Activated CD4-positive, alpha-beta T cell treated with anti-CD3 and anti-CD28 coated beads for 48 hours (primary cell): ENCODE results near the gene DCDC1.

Experiments
- DNase-seq: peaks from one replicate; pipeline ENCODE4 v3.0.0-alpha.2; 2020

Gene DCDC1, protein sequence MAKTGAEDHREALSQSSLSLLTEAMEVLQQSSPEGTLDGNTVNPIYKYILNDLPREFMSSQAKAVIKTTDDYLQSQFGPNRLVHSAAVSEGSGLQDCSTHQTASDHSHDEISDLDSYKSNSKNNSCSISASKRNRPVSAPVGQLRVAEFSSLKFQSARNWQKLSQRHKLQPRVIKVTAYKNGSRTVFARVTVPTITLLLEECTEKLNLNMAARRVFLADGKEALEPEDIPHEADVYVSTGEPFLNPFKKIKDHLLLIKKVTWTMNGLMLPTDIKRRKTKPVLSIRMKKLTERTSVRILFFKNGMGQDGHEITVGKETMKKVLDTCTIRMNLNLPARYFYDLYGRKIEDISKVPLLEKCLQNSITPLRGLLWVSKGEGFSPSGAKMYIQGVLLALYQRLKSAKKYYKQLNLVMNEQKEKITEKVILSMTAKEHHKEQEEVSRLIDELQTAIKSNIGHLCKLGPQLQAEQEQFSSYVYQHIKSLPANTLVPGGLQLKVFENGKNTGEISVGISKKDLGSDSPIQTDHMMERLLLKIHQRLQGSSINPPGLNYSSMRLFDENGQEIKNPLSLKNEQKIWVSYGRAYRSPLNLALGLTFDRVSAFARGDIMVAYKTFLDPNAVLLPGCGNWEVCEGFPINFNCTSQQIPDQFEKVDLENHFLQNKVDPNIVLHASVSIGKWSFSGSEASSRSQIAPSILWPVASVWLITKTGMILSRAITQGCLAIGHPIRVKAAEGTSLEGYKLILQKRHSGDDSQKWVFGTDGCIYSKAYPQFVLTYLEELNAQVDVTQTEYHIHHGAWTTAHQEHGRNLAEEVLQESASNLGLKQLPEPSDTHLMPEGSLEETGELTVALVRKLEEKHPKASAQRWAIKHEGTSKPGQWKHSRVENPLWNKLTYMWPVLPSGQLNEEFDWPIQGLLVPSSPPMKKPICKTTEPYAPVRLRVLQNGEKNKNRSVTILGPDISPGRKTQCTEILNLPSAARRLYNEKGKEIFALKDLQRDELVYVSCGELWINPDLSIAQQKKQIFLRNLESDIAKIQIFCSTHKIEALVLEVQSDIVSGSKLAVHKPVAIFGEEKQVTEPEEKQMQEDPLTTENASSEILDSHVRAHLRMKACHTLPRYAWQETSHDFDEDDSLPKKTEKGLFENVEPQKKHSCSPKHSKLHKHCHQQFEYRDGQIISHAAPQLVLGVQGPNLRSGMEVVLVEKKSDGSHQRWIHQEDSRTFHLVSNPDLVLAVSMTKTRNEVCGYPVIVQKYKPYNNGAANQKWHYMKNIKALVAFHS (N-terminal part only)

DNA sequence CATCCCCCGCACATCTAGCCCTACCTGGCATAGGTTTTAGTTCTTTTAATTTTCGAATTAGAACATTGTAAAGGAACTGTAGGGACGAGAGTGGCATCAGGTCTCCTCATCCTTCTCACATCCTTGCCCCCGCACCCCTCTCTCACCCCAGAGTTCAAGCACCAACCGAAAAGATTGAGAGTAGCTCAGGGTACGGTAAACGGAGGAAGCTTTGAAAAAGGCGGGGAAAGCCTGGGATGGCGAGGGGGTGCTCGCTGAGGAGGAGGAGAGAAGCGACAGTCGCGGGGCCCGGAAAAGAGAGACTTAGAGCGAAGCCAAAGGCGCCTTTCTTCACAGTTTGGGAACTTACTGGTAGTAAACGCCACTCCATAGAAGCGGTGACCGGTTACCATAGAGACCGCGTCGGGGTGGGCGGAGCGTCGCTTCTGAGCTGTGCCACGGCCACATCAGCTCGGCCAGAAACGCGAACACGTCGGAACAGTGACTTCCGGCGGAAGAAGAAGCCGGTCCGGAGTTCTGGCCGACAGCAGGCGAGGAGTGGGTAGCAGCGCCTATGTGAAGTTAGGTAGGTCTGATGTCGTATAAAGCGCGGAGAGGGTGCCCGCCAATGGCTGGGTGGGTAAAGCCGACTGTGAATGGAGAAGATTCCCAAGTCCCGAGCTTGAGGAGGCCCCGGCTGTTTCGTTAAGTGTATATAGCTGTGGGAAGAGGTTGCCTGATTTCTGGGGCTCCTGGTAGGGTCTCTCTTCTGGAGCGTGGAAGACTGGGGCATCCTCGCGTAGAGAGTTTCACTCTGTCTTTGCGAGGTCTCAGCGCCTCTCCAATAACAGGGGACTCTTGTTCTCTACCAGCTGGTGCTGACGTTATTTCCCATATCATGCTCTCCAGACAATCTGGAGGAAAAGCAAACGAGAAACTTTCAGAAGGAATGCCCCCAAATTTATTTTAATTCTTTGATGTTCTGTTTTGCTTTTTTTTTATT lies at the start of gene DCDC1, which contains the start of gene DNAJC24:
DCDC1 (minus strand) TSS at position 392 of the 982 bp plus-strand sequence. CDS start 41,459 bp downstream, outside the sequence.
DNAJC24 (plus strand) TSS at position 513 of the 982 bp plus-strand sequence. CDS start 889 bp downstream, outside the sequence.
- DNase-seq, result peak; percentile 95

DNA sequence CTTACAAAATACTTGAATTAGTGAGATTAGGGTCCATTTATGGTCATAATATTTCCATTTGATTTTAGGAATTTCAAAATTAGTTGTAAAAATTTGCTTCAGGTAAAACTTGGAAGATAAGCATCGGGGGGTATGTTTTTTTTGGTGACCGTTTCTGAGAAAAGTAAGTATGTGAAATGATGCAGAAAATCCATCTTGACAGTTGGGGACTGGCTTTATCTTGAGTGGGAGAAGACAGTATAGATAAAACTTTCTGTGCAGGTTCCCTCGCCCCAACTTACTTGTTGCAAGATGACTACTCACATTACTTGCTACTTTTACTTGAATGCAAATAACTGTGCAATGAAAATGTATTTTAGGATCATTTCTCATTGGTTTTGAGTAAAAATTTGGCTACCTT lies 49.6 kb upstream of the DCDC1 start:
- DNase-seq, result no peak

DNA sequence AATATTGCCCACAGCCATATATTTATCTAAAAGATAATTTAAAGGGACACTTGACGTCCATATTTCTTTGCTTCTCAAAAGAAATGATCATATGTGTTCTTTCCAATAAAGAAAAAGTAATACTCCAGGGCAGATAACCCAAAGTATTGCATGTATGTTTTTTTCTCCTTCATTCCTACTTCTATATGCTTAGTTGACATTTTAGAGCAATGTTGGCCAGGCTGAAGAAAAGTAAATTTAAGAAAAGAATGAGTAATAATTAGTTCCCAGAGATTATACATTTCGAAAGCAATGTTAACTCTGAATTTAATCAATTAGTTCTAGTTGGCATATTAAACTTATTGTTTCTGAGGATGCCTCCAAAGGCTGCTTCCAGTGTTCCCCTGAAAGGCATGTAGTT lies 48.3 kb upstream of the DCDC1 start:
- no peak for DNase-seq

DNA sequence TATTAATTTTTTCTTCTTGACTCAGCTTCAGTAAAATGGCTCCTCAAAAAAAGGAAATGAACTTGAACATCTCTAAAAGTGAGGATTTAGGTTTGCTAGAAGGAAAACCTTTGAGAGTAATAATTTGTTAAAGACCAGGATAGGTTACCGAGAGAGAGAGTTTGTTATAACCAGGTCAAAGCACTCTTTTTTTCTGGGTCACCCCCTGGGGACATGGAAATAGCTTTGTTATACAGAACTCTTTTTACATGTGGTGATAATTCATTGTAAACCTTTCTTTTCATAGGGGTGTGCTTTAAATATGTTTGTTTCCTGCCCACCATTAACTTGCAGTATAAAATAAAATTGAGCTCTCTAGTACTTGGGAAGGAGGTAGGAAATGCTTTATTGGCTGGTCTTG lies 47.8 kb upstream of the DCDC1 start:
- no peak for DNase-seq

DNA sequence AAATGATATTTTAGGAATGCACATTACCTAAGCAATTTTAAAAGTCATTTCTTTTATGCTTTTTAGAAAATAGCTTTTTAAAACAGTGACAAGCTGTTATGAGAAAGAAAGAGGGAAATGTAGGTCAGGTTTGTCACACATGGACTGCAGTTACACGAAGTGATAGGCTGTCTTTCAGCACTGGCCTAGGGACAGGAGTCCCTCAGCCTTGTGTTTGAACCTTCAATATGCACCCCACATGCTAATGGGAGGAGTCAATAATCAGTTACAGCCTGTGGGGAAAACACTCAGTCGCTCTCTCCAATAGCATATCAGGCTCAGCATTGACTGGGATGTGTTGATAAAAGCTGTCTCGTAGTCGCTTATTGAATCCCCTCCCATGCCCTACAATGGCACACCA lies 45.9 kb upstream of the DCDC1 start:
- no peak for DNase-seq

DNA sequence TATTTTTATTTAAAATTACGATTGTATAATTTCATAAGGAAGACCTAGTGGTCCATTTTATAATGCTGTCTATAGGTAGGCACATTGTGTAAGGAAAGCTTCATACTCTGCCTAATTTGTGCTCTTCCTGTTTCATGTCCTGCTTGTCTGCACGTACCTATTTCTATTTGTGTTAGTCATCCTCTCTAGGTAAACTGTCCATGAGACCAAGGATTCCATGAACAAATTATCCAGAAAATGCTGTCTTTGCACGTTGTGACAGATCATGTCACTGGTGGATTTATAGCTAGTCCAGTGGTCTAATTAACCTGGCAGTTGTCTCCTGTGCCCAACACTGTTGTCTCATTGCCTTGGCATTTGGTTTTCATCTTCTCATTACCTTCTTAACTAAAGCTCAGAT lies 44.8 kb upstream of the DCDC1 start:
- DNase-seq, result no peak

DNA sequence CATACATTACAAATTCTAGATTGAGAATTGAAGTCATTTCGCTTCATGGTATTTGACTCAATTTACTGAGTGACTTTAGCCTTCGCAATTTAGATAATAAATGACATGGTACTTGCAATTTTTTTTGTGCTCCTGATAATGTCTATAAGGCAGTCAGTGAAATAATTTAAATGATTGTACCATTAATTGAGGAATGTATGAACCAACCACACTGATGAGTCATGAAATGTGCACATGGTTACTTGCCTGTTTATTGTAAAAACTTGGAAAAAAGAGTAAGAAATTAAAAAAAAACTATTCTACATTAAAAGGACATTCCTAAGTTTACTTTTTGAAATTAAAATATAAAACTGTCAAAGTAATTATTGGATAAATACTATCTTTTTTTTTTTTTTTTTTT lies 43.4 kb upstream of the DCDC1 start:
- no peak for DNase-seq

DNA sequence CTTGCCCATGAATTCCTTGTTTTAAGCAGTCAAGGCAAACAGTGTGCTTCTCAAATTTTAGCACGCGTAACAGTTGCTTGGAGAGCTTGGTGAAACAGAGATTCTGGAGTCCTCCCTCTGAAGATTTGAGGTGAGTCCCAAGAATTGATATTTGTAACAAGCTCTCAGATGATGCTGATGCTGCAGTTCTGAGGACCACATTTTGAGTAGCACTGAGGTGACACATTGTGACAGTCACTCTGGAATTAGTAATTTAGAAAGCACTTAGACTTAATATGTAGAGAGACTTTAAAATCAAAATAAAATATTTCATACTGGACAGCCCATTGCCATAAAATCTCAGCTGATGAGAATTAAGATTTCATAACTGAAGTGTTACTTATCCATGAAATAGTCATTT lies 38.7 kb upstream of the DCDC1 start:
- peak; percentile 4 for DNase-seq

DNA sequence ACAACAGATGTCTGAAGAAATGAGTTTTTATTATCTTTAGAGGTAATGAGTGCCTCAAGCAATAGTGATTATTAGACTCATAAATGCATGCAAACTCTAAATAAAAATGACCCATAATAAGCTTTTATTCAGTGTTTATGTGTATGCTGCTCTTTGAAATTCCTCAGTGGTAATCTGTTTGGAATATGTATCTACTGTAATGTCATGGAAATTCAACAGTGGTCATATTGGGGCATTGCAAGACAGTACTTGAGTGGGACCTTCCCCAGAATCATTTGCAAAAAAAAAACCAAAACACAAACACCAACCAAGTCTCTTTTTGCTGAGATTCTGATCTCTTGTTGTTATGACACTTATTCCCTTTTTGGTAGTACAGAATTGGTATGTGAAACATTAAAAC lies 35.1 kb upstream of the DCDC1 start:
- no peak for DNase-seq

DNA sequence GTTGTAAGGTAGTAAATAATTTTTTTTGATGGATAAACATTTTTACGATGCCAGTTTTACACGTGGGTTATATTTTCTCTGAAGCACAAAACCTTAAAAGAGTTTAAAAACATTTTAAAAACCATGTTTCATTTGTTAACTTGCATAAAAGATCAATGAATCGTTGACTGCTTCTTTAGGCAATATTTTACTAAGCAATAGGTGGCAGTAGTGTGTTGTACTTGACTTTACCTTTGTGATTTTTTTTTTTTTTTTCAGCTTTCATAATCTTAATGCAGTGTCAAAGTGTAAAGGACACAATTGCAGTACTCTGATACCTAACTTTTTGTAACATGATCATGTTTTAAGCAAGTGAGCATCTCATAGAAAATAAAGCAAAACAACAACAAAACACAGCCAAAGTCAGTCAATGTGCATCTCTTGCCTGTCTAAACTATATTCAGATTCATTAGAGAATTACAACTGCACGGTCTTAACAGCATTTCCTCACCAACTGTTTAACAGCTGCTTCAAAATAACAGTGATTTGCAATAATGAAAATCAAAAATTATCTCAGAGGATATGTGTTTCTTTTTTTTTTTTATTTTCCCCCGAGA lies 27.8 kb upstream of the DCDC1 start:
- no peak for DNase-seq

DNA sequence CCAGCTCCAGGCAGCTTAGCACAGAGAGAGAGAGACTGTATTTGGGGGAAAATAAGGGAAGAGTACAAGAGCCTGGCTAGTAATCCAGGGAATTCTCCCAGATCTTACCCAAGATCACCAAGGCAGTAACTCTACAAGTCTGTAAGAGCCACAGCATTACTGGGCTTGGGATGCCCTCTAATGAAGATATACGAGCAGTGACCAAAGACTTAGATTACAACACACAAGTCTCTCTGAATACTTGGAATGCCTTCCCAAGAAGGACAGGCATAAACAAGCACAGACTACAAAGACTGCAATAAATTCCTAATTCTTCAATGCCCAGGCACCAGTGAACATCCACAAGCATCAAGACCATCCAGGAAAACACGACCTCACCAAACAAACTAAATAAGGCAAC lies 17.8 kb upstream of the DCDC1 start:
- no peak for DNase-seq

DNA sequence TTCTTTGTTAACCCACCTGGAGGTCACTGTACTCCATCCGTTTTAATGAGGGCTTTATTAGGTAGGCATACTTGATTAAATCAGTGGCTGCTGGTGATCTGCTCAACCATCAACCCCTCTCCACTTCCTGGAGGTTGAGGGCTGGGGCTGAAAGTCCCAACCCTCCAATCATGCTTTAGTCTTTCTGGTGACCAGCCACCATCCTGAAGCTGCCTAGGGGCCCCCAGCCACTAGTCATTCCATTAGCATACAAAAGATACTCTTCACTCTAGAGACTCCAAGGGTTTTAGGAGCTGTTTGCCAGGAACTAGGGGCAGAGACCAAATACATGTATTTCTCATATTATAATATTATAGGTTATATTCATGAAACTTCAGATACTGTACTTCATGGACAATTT lies 13.6 kb upstream of the DCDC1 start:
- no peak for DNase-seq

DNA sequence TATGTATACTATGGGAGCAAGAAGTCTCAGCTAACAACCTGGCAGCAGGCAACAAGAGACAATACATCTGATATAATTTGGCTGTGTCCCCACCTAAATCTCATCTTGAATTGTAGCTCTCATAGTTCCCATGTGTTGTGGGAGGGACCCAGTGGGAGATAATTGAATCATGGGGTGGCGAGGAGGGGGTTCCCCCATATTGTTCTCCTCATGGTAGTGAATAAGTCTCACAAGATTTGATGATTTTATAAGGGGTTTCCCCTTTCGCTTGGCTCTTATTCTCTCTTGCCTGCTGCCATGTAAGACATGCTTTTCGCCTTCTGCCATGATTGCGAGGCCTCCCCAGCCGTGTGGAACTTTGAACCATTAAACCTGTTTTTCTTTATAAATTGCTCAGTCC lies 6.3 kb upstream of the DCDC1 start:
- peak; percentile 15 for DNase-seq

DNA sequence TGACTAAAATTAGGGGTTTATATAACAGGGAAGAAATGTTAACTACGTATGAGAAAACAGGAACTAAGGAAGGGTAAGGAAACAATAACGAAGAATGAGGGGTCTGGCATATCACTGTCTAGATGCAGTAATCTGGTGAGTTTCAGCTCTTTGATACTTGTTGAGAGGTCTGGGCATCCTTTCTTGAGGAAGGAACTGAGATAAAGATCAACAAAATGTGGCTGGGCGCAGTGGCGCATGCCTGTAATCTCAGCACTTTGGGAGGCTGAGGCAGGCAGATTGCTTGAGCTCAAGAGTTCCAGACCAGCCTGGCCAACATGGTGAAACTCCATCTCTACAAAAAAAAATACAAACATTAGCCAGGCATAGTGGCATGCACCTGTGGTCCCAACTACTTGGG lies 2.7 kb downstream of the DCDC1 start:
- DNase-seq, result no peak

DNA sequence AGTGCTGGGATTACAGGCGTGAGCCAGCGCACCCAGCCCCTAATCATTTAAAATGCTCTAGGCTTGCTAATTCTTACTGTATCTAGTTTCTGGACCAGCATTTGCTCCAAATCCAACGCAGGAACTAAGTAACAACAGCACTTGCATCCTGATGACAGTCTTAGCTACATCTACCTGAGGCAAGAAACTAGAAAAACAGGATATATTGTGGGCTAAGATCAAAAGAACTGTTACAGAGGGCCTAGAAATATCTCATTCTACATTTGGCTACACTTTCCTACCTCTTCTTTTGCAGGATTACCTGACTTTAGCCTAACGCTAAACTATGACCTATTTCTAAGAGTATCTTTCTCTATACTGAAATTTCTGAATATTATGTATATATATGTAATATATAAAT lies 7.8 kb downstream of the DCDC1 start:
- no peak for DNase-seq

DNA sequence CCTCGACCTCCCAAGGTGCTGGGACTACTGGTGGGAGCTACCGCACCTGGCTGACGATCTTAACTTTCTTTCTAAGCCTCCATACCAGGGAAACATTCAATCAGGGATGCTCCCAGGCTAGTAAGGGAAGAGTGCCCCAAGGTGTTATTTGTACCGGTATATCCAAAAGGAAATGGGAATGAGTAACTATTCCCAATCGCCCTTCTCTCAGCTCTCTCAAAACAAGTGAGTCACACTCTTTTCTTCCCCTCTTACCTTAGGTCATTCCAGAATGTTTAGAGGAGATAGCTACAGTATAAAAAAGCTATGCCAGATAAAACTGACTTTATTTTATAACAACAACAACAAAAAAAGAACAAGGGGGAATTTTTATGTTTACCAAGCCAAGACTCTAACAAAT lies 13.7 kb downstream of the DCDC1 start:
- DNase-seq, result no peak

DNA sequence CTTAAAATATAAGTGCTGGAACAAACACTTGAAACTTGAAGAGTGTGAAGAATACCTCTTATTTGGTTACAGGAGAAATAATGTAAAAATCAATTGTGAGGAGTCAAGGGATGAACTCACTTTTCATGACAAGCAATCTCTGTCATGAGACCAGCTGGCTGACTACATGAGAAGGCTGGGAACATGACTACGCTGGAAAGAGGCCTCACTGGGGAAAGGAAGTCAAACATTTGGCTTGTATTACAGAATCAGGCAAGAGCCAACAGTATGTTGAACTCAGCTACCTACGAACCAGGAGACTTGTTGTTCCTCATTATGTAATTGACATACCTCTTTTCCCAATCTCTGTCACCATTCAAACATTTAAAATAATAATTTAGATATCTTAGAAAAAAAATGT lies 14.4 kb downstream of the DCDC1 start:
- no peak for DNase-seq

DNA sequence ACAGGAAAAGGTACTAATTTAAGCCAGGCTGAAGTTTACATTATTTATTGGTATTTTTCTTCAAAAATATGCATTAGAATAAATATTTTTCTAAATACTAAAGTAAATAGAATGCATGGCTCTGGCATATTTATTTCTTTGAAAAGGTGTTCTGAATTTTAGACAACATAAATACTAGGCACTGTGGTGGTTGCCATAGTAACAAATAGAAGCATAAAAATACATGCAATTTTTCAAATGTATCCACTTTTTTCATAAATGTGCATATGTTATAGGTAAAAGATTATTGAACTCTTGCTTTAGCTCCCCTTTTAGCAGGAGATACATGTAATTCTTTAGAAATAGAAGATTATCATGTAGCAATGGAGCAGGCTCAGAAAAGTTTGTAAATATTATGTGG lies 18.4 kb downstream of the DCDC1 start:
- DNase-seq, result no peak

DNA sequence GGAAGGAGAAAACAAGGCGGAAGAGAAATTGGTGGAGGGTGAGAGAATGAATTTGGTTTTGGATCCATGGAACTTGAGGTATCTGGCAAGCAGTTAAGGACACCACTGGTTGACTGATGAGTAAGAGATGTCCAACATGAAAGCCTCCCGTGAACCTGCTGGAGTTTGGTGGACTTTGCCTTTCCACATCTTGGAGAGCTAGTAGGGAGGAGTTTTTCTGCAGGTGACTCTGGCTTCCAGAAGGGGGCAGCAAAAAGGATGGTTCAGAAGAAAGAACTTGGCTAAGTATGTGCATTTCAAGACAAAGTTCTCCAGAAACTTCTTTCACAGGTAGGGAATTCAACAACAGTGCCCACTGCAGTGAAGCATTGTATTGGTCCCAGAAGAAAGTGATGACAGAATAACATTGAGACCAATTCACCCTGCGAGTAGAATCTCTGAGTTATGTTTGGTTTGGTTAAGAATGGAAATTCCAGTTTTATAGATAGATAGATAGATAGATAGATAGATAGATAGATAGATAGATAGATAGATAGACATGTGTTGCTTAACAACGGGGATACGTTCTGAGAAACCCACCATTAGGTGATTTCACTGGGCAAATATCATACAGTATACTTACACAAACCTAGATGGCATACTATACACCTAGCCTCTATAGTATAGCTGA lies 28.5 kb downstream of the DCDC1 start:
- peak; percentile 7 for DNase-seq

DNA sequence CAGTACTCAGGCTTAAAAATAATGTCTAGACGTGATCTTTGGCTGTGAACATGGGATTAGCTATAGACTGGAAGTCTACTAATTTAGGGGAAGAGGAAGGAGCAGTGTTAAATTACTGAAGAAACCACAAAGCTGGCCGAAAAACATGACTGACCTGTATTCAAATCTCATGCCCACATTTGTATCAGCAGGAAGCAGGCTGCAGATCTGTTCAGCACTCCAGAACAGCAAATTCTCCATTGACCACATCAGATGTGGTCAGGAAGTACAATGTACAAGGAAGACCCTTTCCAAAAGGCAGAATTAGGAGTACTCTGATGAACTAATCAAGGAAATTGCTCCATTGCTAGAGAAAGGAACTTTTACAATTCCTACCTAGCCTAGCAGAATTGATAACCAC lies 31.7 kb downstream of the DCDC1 start:
- no peak for DNase-seq

DNA sequence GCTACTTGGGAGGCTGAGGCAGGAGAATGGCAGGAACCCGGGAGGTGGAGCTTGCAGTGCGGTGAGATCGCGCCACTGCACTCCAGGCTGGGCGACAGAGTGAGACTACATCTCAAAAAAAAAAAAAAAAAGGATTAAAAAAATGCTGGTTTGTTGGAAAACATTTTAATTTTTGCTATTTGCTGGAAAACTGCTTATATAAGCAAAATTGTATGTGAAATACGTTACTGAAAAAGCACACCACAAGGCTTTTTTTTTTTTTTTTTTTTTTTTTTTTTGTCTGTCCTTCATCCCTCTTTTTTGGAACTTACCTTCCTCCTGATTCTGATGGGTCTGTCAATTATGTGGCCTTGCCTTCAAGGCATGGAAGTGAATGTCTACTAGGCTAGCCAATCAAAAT lies 40.8 kb downstream of the DCDC1 start:
- DNase-seq, result no peak
